ENCODE measurements around the gene GP9.
"Not testable (repeated sequence)": the region's sequence is repeated elsewhere in the genome, so short reads cannot be mapped to it uniquely, and the experiment has no call there.

GP9 gene

DNA sequence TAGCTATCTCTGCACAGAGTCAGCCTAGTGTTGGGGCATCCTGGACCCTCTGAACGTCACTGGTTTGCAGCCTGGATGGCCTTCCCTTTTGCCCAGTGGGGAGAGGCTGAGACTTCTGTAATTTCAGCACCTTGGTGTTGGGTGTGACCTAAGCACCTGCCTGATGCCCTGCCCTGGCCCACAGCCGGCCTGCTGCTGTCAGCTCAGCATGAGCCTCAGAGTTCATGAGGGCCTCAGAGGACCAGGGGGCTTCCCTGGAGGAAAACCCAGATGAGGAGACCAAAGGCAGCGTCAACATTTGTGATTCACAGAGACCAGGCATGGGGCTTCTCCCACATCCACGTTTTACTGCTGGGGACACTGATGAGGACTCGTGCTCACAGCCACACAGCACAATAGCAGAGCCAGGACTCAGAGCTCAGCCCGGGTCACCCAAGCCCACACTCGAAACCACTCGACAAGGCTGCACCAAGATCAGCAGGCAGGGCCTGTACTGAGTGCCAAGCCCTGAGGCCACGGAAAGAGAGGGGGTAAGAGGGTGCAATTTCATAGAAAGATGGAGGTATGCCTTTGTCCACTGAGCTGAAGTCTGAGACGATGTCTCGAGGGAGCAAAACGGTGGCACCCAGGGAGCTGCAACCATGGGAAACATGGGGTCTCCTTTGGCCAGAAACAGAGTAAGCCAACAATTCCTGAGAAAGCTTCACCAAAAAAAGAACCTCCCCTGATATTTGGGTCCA, 9.9 kb upstream of the GP9 start:
- DNase-seq (ENCODE audit: low read depth), result no peak

DNA sequence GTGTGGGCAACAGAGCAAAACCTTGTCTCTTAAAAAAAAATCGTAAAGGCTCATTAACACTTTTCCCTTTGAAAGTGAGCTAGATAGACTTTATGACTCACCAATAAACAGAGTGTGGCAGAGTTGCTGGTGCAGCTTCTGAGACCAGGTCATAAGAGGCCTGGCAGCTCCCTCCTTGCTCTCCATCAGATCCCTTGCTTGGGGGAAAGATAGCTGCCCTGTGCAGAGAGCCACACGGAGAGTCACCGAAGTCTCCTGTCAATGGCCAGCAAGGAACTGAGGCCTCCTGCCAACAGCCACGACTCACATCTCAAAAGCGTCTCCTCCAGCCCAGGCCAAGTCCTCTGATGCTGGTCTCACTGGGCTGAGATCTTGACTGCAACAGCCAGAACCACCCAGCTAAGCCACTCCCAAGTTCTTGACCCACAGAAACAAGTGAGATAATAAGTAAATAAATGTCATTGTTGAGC, 8.7 kb upstream of the GP9 start:
- DNase-seq (ENCODE audit: low read depth), result no peak

DNA sequence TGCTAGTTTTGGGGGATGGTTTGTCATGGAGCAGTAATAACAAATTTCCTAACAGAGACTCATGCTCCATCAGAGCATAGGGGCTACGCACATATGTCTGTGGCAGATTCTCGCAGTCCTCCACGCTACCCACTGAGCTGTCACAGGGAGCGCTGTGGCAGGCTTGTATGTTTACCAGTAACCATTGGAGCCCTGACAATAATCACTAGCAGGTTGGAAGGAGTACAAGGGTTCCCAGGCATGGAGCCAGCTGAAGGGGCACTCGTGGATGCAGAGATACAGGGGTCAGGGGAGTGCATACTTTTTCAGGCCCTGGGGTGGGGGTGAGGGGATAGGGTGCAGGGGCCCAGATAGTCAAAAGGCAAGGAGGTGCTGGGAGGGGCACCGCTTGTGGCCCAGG, 7.9 kb upstream of the GP9 start:
- DNase-seq (ENCODE audit: low read depth), result no peak

DNA sequence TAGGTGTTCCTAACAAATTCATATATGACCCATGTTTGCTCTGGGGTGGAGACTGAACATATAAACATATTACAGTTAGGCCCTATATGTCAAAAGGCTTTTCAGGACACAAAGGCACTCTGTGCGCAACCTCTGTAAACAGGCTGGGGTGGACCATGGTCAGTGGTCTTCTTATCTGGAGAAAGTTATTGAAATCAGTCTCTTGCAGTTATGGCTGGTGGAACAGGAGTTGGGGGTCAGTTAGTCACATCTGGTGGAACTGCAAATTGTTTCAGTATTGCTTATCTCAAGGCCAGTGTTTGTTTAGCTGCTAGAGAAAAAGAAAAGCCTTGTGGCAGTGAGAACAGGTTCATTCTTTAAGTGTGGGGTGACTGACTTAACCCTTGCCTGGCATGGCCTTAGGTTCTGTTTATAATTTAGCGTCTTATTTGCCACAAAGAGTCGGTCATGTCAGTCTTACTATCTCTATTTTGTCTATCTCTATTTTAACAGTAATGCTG, 5.9 kb upstream of the GP9 start:
- DNase-seq (ENCODE audit: low read depth), result no peak

DNA sequence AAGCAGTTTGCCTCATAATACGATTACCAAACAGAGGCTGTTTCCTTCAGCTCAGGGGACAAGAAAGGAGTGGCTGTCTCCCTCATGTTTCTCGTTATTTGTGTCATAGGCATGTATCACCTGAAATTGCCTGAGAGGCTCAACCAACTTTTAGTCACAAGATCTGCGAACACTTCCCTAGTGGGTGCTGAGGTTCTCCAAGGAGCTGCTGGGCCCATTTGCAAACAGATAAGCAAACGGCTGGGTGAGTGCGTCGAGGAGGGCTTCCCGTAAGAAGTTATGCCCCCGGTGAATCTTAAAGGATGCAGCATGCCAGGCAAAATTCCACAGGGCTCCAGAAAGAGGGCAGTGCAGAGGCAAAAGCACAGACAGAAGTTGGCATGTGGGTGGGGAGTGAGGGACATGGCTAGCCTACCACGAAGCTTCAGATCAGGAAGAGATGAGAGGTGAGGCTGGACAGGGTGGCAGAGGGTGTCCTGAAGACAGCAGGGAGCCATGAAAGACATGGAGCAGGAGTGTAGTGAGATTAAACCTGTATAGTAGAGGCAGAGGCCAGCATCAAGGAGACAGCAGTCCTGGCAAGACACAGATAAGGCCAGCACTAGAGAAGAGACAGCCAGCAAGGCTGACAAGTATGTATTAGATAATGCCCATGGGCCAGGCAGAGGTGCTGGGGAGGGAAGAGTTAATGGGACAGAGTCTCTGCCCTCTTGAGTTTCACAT, 4.0 kb upstream of the GP9 start:
- DNase-seq (ENCODE audit: low read depth), result no peak

DNA sequence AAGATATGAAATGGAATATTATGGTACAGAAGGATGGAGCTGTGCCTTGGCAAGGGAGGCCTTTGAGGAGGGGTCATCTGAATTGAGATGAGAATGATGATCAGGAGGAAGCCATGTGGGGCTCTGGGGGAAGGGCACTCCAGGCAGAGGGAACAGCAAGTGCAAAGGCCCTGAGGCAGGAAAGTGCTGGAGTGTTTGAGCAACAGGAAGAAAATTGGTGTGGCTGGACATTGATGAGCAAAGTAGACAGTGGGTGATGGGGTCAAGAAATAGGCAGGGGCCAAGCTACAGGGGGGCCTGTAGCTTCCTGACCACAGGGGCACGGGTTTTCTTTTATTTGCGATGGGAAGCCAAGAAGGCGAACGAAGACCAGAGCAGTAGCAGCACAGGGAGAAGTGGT, 3.3 kb upstream of the GP9 start:
- DNase-seq (ENCODE audit: low read depth), result no peak

DNA sequence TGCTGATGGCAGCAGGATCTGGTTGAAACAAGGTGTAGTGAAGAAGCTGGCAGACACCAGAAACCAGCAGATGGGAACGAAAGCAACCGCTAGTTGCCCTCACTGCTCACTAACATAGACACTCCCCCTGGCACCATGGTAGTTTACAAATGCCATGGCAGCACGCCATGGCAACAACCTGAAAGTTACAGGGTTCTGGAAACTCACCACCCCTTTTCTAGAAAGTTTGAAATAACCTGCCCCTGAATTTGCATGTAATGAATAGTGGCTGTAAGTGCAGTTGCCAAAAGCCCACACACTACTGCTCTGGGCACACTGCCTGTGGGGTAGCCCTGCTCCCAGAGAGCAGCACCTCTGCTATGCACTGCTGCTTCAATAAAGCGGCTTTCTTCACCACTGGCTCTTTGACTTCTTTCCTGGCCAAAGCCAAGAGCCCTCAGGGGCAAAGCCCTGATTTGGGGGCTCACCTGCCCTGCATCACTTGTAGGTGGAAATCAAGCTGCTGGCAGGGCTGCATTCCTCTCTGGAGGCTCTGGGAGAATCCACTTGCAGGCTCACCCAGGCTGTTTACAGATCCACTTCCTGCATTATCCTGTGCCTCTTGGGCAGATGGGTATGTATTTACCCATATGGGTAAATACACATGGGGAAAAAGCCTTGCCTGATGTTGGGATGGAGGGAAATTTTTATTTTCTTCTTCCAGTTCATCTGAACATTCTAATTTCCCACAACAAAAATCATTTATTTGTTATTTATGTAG, 2.0 kb upstream of the GP9 start:
- DNase-seq (ENCODE audit: low read depth), result no peak

DNA sequence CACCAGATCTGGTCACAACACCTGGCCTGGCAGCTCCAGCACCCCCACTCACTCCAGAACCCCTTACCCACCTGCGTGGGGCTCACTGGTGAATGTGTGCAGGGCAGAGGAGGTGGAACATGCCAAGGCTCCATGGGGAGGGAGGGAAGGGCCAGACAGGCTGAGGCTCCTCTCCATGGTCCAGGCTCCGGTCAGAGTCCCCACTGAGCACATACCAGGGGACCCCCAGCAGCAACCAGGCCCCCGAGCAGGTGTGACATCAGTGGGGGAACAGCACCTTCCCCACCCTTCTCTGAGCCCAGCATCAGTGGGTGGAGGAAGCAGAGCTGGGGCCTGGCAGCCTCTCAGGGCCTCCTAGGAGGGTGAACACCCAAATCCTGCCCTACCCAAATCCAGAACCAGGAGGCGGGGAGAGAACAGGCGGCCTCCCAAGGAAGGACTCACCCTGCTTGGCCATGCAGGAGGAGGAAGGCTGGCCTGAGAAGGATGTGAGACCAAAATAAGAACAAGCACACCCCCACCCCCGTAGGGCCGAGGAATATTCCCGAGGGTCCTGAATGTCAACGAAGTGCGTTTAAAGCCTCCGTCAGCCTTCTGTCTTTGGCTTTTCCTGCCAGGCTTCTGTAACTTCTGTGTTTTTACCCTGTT, 1.1 kb upstream of the GP9 start:
- DNase-seq (ENCODE audit: low read depth), result no peak

DNA sequence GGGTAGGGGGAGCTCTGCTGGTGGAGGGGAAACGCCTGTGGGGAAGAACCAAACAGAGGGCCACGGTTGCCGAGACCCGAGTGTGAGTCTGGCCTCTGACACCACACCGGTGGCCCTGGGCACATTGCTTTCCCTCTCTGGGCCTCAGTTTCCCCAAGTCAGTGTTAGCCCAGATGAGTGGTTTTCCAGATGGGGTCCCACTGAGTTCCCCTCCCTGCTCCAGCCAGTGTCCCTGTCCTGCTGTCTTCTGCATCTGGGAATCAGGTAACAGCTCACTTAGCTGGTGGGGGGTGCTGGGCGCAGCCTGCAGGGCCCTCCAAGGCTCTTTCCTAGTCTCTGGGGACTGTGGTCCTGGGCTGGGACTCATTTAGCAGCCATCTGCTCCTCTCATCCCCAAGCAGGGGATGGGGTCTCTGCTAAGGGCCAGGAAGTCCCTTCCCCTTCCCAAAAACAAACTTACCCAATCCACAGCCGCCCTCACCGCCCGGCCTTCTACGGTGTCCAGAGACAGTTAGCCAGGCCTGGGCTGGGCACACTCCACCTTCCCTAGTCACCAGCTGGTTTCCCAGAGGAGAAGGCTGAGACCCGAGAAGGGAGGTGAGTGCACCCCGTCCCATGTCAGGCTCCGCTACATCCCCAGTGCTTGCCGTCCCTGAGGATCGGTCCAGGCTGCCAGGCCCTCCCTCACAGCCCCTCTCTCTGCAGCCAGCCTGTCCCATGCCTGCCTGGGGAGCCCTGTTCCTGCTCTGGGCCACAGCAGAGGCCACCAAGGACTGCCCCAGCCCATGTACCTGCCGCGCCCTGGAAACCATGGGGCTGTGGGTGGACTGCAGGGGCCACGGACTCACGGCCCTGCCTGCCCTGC, 676 bp downstream of the GP9 start:
- no peak for DNase-seq (ENCODE audit: low read depth)

DNA sequence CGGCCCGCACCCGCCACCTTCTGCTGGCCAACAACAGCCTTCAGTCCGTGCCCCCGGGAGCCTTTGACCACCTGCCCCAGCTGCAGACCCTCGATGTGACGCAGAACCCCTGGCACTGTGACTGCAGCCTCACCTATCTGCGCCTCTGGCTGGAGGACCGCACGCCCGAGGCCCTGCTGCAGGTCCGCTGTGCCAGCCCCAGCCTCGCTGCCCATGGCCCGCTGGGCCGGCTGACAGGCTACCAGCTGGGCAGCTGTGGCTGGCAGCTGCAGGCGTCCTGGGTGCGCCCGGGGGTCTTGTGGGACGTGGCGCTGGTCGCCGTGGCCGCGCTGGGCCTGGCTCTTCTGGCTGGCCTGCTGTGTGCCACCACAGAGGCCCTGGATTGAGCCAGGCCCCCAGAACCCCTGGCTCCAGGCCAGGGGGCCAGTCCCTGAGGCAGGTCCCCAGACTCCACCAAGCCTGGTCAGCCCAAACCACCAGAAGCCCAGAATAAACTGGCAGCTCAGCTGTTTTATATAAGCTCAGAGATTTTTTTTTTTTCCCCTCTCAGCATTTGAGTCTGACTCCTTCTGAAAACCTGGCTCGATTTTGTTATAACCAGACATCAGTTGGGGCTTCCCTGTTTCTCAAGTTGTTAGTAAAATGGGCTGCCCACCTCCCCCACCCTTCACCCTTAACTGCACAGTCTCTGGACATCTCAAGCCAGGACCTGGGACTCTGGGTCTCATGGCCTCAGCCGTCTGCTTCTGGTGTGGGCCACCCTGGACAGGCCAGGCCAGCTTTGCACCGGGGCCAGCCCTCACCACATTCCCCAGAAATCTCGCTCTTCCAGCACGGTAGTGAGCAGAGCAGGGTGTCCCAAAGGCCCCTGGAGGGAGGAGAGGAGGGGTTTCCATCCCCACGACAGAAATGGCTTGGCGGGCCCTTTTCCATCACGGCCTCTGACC, 1.6 kb downstream of the GP9 start:
- DNase-seq (ENCODE audit: low read depth), result no peak

DNA sequence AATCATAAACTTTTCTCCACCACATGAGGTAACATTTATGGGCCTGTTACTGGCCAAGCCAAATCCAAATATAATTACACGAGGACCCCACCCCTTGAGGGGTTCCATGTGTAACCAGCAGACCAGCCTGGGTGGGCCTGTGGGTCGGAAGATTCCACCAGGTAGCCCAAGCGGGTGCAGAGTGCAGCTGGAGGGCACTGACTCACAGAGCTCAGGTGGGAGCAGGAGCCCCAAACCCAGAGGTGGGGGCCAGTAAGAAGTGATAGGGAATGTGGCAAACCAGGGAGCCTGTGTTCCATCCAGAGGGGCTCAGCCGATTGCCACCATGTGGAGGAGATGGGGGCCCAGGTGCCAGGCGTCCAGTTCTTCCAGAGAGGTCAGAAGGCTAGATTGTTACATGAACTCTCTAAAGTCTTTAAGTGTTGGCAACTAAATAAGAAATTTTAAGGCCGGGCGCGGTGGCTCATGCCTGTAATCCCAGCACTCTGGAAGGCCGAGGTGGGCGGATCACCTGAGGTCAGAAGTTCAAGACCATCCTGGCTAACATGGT, 2.6 kb downstream of the GP9 start:
- no peak for DNase-seq (ENCODE audit: low read depth)

DNA sequence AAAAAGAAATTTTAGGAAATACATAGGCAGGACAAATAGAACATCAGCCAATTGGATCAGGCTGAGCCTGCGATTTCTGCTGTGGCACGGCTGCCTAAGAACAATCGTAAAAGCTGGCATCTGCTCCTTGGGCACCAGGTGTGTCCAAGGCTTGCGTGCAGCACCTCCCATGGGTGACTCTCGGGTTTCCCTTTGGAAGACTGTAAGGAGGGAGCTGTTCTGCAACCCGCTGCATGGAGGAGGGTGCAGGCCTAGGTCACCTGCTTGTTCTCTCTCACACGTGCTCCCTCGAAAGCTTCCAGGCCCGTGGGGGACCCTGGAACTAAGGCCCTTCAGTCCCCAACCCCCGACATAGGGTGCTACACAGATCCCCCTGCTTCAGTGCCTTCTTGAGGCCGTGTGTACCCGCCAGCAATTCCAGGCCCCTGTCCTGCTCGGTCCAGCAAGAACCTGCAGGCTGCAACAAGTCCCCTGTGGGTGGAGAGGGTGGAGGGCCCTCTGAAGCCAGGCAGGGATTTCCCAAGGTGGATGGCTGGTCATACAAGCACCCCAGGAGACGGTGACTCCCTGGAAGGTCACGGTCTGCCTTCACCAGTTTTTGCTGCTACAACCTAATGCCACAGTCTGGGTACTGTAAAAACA, 3.4 kb downstream of the GP9 start:
- DNase-seq (ENCODE audit: low read depth), result no peak

DNA sequence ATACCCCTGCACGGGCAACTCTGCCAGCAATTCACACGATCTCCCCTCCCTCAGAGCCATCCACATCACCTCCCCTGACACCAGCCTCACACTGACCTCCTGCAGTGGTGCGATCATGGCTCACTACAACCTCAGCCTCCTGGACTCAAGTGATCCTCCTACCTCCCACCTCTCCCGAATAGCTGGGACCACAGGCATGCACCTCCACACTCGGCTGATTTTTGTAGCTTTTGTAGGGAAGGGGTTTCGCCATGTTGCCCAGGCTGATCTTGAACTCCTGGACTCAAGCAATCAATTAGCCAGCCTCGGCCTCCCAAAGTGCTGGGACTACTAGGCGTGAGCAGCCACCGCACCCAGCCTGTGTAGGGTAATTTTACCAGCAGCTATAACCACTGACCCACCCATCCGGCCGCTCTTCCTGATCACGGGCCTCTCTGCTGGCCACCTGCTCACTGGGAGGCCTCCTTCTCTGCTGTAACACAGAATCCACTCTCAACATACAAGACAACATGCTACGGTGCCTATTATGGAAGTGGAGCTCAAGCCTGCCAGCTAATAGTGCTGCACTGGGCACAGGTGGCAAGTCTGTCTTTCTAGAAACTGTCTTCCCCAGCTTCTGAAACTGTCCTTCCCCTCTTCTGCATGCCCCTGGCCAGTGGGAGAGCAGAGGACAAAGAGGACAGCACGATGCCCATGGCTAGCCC, 4.6 kb downstream of the GP9 start:
- DNase-seq (ENCODE audit: low read depth), result no peak

DNA sequence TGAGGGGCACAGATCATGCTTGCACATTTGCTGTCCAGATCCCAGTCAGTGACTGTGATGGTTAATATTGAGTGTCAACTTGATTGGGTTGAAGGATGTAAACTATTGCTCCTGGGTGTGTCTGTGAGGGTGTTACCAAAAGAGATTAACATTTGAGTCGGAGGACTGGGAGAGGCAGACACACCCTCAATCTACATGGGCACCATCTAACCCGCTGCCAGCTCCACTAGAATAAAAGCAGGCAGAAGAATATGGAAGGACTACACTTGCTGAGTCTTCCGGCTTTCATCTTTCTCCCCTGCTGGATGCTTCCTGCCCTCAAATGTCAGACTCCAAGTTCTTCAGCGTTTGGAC, 5.1 kb downstream of the GP9 start:
- DNase-seq (ENCODE audit: low read depth), result no peak

DNA sequence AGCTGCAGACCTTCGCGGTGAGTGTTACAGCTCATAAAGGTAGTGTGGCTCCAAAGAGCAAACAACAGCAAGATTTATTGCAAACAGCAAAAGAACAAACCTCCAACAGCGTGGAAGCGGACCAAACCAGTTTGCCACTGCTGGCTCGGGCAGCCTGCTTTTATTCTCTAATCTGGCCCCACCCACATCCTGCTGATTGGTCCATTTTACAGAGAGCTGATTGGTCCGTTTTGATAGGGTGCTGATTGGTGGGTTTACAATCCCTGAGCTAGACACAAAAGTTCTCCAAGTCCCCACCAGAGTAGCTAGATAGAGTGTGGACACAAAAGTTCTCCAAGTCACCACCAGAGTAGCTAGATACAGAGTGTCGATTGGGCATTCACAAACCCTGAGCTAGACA, 7.1 kb downstream of the GP9 start:
- DNase-seq (ENCODE audit: low read depth), result not testable (repeated sequence)

DNA sequence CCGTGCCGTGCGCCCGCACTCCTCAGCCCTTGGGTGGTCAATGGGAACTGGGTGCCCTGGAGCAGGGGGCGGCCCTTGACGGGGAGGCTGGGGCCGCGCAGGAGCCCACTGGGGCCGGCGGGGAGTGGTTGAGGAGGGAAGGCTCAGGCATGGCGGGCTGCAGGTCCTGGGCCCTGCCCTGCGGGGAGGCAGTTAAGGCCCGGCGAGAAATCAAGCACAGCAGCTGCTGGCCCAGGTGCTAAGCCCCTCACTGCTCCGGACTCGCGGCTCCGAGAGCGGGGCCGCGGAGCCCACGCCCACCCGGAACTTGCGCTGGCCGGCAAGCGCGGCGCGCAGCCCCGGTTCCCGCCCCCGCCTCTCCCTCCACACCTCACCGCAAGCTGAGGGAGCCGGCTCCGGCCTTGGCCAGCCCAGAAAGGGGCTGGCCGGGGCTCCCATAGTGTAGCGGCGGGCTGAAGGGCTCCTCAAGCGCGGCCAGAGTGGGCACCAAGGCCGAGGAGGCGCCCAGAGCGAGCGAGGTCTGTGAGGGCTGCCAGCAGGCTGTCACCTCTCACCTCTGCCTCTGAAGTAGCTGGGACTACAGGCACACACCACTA, 7.8 kb downstream of the GP9 start:
- DNase-seq (ENCODE audit: low read depth), result no peak

DNA sequence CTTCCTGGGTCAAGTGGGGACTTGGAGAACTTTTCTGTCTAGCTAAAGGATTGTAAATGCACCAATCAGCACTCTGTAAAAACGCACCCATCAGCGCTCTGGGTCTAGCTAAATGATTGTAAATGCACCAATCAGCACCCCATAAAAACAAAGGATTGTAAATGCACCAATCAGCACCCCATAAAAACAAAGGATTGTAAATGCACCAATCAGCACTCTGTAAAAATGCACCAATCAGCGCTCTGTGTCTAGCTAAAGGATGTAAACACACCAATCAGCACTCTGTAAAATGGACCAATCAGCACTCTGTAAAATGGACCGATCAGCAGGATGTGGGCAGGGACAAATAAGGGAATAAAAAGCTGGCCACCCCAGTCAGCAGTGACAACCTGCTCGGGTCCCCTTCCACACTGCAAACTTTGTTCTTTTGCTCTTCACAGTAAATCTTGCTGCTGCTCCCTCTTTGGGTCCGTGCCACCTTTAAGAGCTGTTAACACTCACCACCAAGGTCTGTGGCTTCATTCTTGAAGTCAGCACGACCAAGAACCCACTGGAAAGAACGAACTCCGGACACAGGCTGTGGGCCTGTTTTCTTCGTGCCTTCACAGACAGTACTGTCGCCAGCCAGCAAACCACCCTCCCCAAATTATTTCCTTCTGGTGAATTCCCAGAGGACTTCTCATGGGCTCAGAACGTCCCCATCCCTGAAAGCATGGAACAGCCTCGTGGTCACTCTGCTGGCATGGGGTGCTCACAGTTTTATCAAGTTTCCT, 8.9 kb downstream of the GP9 start:
- DNase-seq (ENCODE audit: low read depth), result not testable (repeated sequence)

All from activated T-cell treated with anti-CD3 and anti-CD28 coated beads for 24 hours (primary cell).